GM12873 (cell line): ENCODE results near the gene COX4I2.

ENCODE experiments used
- CTCF ChIP-seq: IDR thresholded peaks from 2 replicates; pipeline ENCODE4 v1.5.1; 2012; ENCODE audit warnings: low read depth, mild to moderate bottlenecking, moderate library complexity, low read length, control low read depth; ENCODE audit not compliant: insufficient read depth; ENCODE audit errors: missing control alignments

Gene COX4I2

GRCh38 chr20:31605031-31605901, 32.4 kb upstream of the COX4I2 start, which contains the start of gene ID1:
Gene ID1 (plus strand): TSS chr20:31605289. CDS start chr20:31605388, 99 bp downstream.
- TF ChIP-seq CTCF = no peak

GRCh38 chr20:31605902-31606803, 31.6 kb upstream of the COX4I2 start:
- TF ChIP-seq CTCF = no peak

- TF ChIP-seq CTCF = no peak
Measured at GRCh38 chr20:31606804-31607639, 30.7 kb upstream of the COX4I2 start.

GRCh38 chr20:31607640-31608250, 30.0 kb upstream of the COX4I2 start:
- no peak for TF ChIP-seq CTCF

- no peak for TF ChIP-seq CTCF
Measured at GRCh38 chr20:31608251-31608945, 29.3 kb upstream of the COX4I2 start.

GRCh38 chr20:31615416-31615815, 22.3 kb upstream of the COX4I2 start:
- TF ChIP-seq CTCF = no peak
